ENCODE results near the gene QSOX2.

Gene QSOX2

DNA sequence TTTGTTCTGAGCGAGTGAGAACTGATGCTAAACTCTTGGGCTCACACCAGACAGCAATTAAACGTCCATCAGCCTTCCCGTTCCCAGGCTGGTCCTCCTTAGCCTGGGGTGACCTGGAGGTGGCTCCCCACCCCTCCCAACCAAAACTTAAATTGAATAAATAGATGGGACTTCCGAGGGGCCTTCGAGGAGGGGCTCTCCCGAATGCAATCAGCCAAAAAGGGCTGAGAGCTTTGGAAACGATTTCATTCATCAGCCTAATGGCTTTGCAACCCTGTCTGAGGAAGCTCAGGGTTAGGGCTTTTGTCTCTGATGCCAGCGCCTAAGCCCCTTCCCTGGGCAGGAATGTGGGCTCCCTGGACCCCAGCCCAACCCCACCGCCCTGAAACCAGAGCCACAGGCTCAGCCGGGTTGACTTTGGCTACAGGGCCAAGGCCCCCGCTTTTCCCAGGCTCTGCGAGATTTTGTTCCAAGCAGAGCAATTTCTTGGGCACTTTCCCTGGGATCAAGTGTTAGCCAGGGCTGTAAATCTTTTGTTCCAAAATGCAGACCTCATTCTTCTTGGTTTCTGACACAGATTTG lies 69.9 kb downstream of the QSOX2 start:
- TF ChIP-seq REST (IDR thresholded peaks at IDR 0.05; ENCODE audit: insufficient read depth in 1 of 2, low read depth in 2 of 2, low read length in 2 of 2) (no peak), TAF1 (IDR thresholded peaks at IDR 0.05; ENCODE audit: borderline replicate concordance, insufficient read depth, low read length) (no peak), POLR2AphosphoS5 (IDR thresholded peaks at IDR 0.05; ENCODE audit: low read depth, low read length) (no peak), FOXP2 (optimal IDR thresholded peaks at IDR 0.05; ENCODE audit: borderline replicate concordance, extremely low read depth, extremely low read length, insufficient read depth) (no peak), SIN3A (IDR thresholded peaks at IDR 0.05; ENCODE audit: borderline replicate concordance, insufficient read depth, low read length) (no peak)

DNA sequence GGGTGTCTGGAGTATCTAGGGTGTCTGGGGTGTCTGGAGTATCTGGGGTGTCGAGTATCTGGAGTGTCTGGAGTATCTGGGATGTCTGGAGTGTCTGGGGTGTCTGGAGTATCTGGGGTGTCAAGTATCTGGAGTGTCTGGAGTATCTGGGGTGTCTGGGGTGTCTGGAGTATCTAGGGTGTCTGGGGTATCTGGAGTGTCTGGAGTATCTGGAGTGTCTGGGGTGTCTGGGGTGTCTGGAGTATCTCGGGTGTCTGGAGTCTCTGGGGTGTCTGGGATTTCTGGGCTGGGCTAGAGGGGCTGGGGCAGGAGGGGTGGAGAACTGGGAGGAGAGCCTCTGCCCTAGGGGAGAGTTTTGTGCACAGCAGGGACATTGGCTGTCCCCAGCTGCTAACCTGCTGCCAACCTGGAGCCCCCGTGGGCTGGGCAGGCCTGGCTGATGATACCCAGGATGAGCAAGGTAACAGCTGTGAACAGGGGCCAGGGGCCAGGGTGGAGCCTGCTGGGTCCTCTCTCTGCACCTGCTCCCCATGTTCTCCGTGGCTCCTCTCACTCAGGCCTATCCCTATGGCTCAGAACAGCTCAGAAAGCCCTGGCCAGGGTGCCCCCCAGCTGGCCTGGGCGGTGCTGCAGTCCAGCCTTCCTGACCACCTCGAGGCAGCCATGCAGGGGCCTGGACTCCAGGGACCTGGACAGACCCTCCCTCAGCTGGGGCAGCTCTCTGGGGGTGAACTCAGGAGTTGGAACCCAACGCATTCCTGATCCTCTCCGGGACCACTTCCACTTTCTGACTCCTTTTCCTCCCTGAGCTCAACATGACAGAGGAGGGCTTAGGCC lies 70.6 kb downstream of the QSOX2 start:
- TF ChIP-seq FOXP2 (optimal IDR thresholded peaks at IDR 0.05; ENCODE audit: borderline replicate concordance, extremely low read depth, extremely low read length, insufficient read depth): no peak
- no peak for TF ChIP-seq SIN3A (IDR thresholded peaks at IDR 0.05; ENCODE audit: borderline replicate concordance, insufficient read depth, low read length)
- no peak for TF ChIP-seq REST (IDR thresholded peaks at IDR 0.05; ENCODE audit: insufficient read depth in 1 of 2, low read depth in 2 of 2, low read length in 2 of 2)
- no peak for TF ChIP-seq TAF1 (IDR thresholded peaks at IDR 0.05; ENCODE audit: borderline replicate concordance, insufficient read depth, low read length)
- no peak for TF ChIP-seq POLR2AphosphoS5 (IDR thresholded peaks at IDR 0.05; ENCODE audit: low read depth, low read length)

DNA sequence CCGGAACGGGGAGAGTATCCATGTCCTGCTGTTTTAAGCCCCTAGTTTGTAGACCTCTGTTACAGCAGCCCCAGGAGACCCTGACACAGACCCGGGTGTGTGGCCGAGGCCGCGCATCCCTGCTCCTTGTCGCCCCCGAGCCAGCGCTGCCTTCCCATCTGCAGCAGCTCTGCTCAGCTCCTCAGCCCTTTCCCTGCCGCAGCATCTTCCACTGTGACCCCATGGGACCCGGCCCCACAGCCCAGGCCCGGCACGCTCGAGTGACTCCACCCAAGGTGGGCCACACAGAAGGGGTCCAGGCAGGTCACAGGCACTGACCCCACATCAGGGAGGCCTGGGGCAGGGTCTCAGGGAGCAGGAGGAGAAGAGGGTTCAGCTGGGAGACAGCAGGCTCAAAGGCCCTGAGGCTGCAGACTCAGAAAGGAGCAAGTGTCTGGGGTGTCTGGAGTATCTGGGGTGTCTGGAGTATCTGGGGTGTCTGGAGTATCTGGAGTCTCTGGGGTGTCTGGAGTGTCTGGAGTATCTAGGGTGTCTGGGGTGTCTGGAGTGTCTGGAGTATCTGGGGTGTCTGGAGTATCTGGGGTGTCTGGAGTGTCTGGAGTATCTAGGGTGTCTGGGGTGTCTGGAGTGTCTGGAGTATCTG lies 71.8 kb downstream of the QSOX2 start:
- TF ChIP-seq REST (IDR thresholded peaks at IDR 0.05; ENCODE audit: insufficient read depth in 1 of 2, low read depth in 2 of 2, low read length in 2 of 2): no peak
- no peak for TF ChIP-seq POLR2AphosphoS5 (IDR thresholded peaks at IDR 0.05; ENCODE audit: low read depth, low read length)
- TF ChIP-seq FOXP2 (optimal IDR thresholded peaks at IDR 0.05; ENCODE audit: borderline replicate concordance, extremely low read depth, extremely low read length, insufficient read depth): no peak
- no peak for TF ChIP-seq SIN3A (IDR thresholded peaks at IDR 0.05; ENCODE audit: borderline replicate concordance, insufficient read depth, low read length)
- TF ChIP-seq TAF1 (IDR thresholded peaks at IDR 0.05; ENCODE audit: borderline replicate concordance, insufficient read depth, low read length): no peak

GRCh38 chr9:136172412-136173079 lies 73.1 kb downstream of the QSOX2 start:
- TF ChIP-seq REST (IDR thresholded peaks at IDR 0.05; ENCODE audit: insufficient read depth in 1 of 2, low read depth in 2 of 2, low read length in 2 of 2) (no peak), SIN3A (IDR thresholded peaks at IDR 0.05; ENCODE audit: borderline replicate concordance, insufficient read depth, low read length) (no peak), TAF1 (IDR thresholded peaks at IDR 0.05; ENCODE audit: borderline replicate concordance, insufficient read depth, low read length) (no peak), FOXP2 (optimal IDR thresholded peaks at IDR 0.05; ENCODE audit: borderline replicate concordance, extremely low read depth, extremely low read length, insufficient read depth) (no peak), POLR2AphosphoS5 (IDR thresholded peaks at IDR 0.05; ENCODE audit: low read depth, low read length) (no peak)

All from PFSK-1 (cell line).